Neuronal stem cell (in vitro differentiated cells): ENCODE measurements around the gene TRAF4.
A peak's percentile ranks its signal among the peaks of the same experiment; 100 is the strongest.

Source experiments
- DNase-seq: peaks from one replicate; pipeline ENCODE4 v3.0.0-alpha.2; 2013; ENCODE audit warnings: low spot score
- H2AFZ ChIP-seq: one replicate; pipeline ENCODE4 v1.6.1; 2013; ENCODE audit warnings: mild to moderate bottlenecking, low read length, inconsistent platforms
- H2AK5ac ChIP-seq: 2 replicates; pipeline ENCODE4 v1.6.1; 2013; ENCODE audit warnings: low read depth, mild to moderate bottlenecking, inconsistent platforms, low read length, moderate library complexity, mixed read lengths
- H2BK120ac ChIP-seq: 2 replicates; pipeline ENCODE4 v1.6.1; 2013; ENCODE audit warnings: low read depth, mild to moderate bottlenecking, inconsistent platforms, low read length, moderate library complexity, mixed read lengths
- H2BK12ac ChIP-seq: one replicate; pipeline ENCODE4 v1.6.1; 2013; ENCODE audit warnings: low read length, inconsistent platforms
- H2BK15ac ChIP-seq: 2 replicates; pipeline ENCODE4 v1.6.1; 2013; ENCODE audit warnings: mild to moderate bottlenecking, low read length, inconsistent platforms, mixed read lengths
- H2BK5ac ChIP-seq: one replicate; pipeline ENCODE4 v1.6.1; 2013; ENCODE audit warnings: inconsistent platforms, mild to moderate bottlenecking, low read length, moderate library complexity
- H3K14ac ChIP-seq: one replicate; pipeline ENCODE4 v1.6.1; 2013; ENCODE audit warnings: low read length, inconsistent platforms
- H3K18ac ChIP-seq: 2 replicates; pipeline ENCODE4 v1.6.1; 2013; ENCODE audit warnings: low read length, inconsistent platforms
- H3K23ac ChIP-seq: 2 replicates; pipeline ENCODE4 v1.6.1; 2013; ENCODE audit warnings: low read depth, mild to moderate bottlenecking, mixed read lengths, low read length, inconsistent platforms; ENCODE audit not compliant: poor library complexity
- H3K27ac ChIP-seq: replicated peaks from 3 replicates; pipeline ENCODE4 v1.5.1; 2013; ENCODE audit warnings: low read length, inconsistent platforms
- H3K27me3 ChIP-seq, 3 experiments: 2 replicates each; pipeline ENCODE4 v1.6.1; 2013; ENCODE audit warnings: low read length in 3 of 3, mild to moderate bottlenecking in 2 of 3, inconsistent platforms in 1 of 3, low read depth in 1 of 3, mixed read lengths in 1 of 3, moderate library complexity in 1 of 3; ENCODE audit not compliant: control insufficient read depth in 3 of 3, insufficient read depth in 3 of 3
- H3K36me3 ChIP-seq, 2 donors: replicated peaks in 1 of 2; 2 replicates each; pipeline ENCODE4 v1.6.1; 2013; ENCODE audit warnings: low read length in 2 of 2; ENCODE audit not compliant: control insufficient read depth in 2 of 2, insufficient read depth in 2 of 2
- H3K4ac ChIP-seq: 2 replicates; pipeline ENCODE4 v1.6.1; 2013; ENCODE audit warnings: inconsistent platforms, mild to moderate bottlenecking, low read length, moderate library complexity
- H3K4me1 ChIP-seq, 2 donors: 1 replicate in 1 of 2; 2 replicates in 1 of 2; pipeline ENCODE4 v1.6.1; 2013; ENCODE audit warnings: low read length in 2 of 2, low read depth in 1 of 2; ENCODE audit not compliant: control insufficient read depth in 2 of 2, insufficient read depth in 1 of 2
- H3K4me2 ChIP-seq: one replicate; pipeline ENCODE4 v1.6.1; 2013; ENCODE audit warnings: mild to moderate bottlenecking, low read length, inconsistent platforms; ENCODE audit not compliant: insufficient read depth, poor library complexity, severe bottlenecking
- H3K4me3 ChIP-seq, 2 donors: 2 replicates each; pipeline ENCODE4 v1.5.1; 2013; ENCODE audit warnings: low read length in 2 of 2, mild to moderate bottlenecking in 2 of 2, inconsistent platforms in 1 of 2, moderate library complexity in 1 of 2
- H3K79me1 ChIP-seq: one replicate; pipeline ENCODE4 v1.6.1; 2013; ENCODE audit warnings: low read depth, mild to moderate bottlenecking, inconsistent platforms, low read length, moderate library complexity
- H3K9ac ChIP-seq: one replicate; pipeline ENCODE4 v1.6.1; 2013; ENCODE audit warnings: mild to moderate bottlenecking, low read depth, low read length, inconsistent platforms; ENCODE audit not compliant: poor library complexity
- H3K9me3 ChIP-seq, 2 donors: replicated peaks in 1 of 2; 2 replicates each; pipeline versions ENCODE3 to v1.6.1; 2013; ENCODE audit warnings: low read length in 2 of 2, mild to moderate bottlenecking in 2 of 2, inconsistent platforms in 1 of 2, low read depth in 1 of 2, mixed read lengths in 1 of 2, moderate library complexity in 1 of 2; ENCODE audit not compliant: control insufficient read depth in 2 of 2, insufficient read depth in 1 of 2
- H4K8ac ChIP-seq: one replicate; pipeline ENCODE4 v1.6.1; 2013; ENCODE audit warnings: low read depth, mild to moderate bottlenecking, inconsistent platforms, low read length, moderate library complexity
- H4K91ac ChIP-seq: one replicate; pipeline ENCODE4 v1.6.1; 2013; ENCODE audit warnings: low read length, low read depth, mild to moderate bottlenecking, inconsistent platforms; ENCODE audit not compliant: poor library complexity
- WGBS, 2 donors: extraction: QIAGEN DNeasy Blood & Tissue Kit; methylation state at CpG; one replicate each; pipeline ENCODE4 v1.1.7; 2013; ENCODE audit warnings: missing lambda C conversion rate in 2 of 2, mixed read lengths in 1 of 2; ENCODE audit not compliant: insufficient read length in 2 of 2, insufficient replicate concordance in 1 of 2; ENCODE audit errors: extremely low coverage in 2 of 2; 5-methylcytosine and 5-hydroxymethylcytosine counted together

Gene TRAF4

DNA sequence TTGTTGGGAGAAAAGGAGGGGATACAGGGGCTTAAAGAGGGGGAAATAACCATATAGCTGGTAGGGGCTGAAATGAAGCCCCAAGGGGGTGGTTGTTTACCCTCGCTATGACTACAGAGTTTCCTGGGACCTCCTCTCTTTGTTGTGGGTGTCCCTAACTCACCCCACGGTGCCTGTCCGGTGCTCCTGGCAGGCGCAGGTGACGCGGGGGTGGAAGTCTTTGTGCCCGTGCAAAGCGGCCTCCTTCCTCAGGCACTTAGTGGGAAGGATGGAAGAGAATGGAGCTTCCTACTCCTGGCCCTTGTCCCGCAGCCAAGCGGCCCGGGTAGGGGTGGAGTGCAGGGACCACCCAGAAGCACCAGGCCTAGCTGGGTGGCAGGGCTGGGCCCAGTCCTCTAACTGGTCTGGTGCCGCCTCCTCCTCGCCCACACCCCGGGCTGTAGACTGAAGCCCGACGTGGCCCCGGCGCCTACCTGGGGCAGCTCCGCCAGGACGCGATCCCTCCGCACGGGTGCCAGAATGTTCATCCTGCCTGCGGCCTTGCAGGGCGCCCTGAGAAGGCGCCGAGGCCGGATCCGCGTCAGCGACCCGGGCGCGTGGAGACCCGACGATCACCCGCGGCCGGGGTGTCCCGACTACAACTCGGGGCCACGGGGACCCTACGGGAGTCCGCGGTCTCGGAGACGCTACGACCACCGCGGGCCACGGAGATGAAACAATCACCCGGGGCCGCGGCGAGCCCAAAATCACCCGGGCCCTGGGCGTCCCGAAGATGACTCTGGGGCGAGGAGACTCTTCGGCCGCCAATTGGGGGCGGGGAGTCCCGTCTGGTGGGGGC, 26.9 kb upstream of the TRAF4 start:
- no peak overlapping the region for H2BK12ac ChIP-seq
- peaks cover 24 to 60% of the 10 kb centered on the region in 2 donors for H3K36me3 ChIP-seq
- peak overlapping the region; percentile 89 to 92 for H3K4me3 ChIP-seq
- H3K79me1 ChIP-seq = peaks cover 10% of the 10 kb centered on the region
- peak overlapping the region; percentile 66 for H3K27ac ChIP-seq
- H3K4me2 ChIP-seq = peak overlapping the region; percentile 80
- no peaks in the 10 kb centered on the region for H3K9me3 ChIP-seq
- peak overlapping the region; percentile 54 for H2AK5ac ChIP-seq
- H2BK5ac ChIP-seq = peak overlapping the region; percentile 11
- H3K4me1 ChIP-seq = peaks cover 19 to 27% of the 10 kb centered on the region in 2 donors
- peak overlapping the region; percentile 96 for H2BK15ac ChIP-seq
- DNase-seq = peak; percentile 51
- peak overlapping the region; percentile 93 for H4K8ac ChIP-seq
- H2BK120ac ChIP-seq = peak overlapping the region; percentile 58
- peak overlapping the region; percentile 53 for H3K23ac ChIP-seq
- H3K27me3 ChIP-seq = no peaks in the 10 kb centered on the region
- H3K4ac ChIP-seq = peak overlapping the region; percentile 39
- peak overlapping the region; percentile 97 for H3K9ac ChIP-seq
- peak overlapping the region; percentile 28 for H3K14ac ChIP-seq
- peak overlapping the region; percentile 73 for H4K91ac ChIP-seq
- H3K18ac ChIP-seq = peak overlapping the region; percentile 97
- WGBS, 2 donors = no CpG with 5 or more reads among the region's 63 CpGs
- peak overlapping the region; percentile 87 for H2AFZ ChIP-seq

- Histone ChIP-seq H3K14ac (peak within 1 kb of the TSS; percentile 28), H3K4me3 (peak within 1 kb of the TSS; percentile 89 to 92), H2BK5ac (peak within 1 kb of the TSS; percentile 70), H3K23ac (peak within 1 kb of the TSS; percentile 53), H3K36me3 (peaks cover 31 to 62% of the 10 kb centered on the region in 2 donors), H4K8ac (peak within 1 kb of the TSS; percentile 93), H3K9me3 (no peaks in the 10 kb centered on the region), H3K4me2 (peak within 1 kb of the TSS; percentile 80), H3K27ac (peak within 1 kb of the TSS; percentile 93), H4K91ac (peak within 1 kb of the TSS; percentile 73), H3K4me1 (peaks cover 20 to 33% of the 10 kb centered on the region in 2 donors), H2BK12ac (peak within 1 kb of the TSS; percentile 78), H3K79me1 (peaks cover 10% of the 10 kb centered on the region), H3K27me3 (no peaks in the 10 kb centered on the region), H3K9ac (peak within 1 kb of the TSS; percentile 97), H2AK5ac (peak within 1 kb of the TSS; percentile 54), H3K18ac (peak within 1 kb of the TSS; percentile 97), H2BK120ac (peak within 1 kb of the TSS; percentile 58), H2AFZ (peak within 1 kb of the TSS; percentile 87), H2BK15ac (peak within 1 kb of the TSS; percentile 96), H3K4ac (peak within 1 kb of the TSS; percentile 39)
- no CpG with 5 or more reads among the region's 60 CpGs for WGBS, 2 donors
- peak; percentile 92 for DNase-seq
Measured at GRCh38 chr17:28717578-28718332, 26.1 kb upstream of the TRAF4 start, which contains the start of gene RAB34. Gene RAB34 (minus strand): TSS chr17:28717868. CDS start chr17:28717266, 602 bp downstream.

DNA sequence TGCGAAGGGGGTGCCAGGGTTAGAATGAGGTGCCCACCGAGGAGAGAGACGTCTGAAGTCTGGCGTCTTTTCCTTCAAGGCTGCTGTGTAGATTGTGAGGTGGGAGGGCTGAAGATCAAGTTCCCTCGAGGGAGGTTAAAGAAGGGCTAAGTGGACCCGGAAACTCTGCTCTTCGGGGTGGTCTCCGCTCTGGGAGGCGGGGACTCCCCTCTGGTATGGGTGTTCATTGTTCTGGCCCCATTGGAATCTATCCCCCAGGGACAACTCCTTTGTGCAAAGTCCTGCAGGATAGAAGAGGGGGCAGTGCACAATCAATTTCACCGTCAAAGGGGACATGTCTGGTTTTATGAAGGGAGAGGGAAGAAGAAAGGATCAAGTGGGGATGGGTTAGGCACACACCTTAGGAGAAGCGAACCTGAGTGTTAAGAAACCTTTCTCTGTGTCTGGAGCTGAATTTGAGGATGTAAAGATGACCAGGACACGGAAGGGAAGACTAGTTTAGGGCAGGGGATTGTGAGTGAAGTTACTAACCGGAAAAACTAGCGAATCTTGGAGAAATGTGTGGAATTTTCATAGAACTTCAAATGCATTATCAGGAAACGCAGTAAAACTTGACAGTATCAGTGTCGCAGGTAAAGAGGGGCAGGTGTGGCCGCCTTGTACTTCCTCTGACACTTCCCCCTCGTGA, 25.3 kb upstream of the TRAF4 start:
- peak overlapping the region; percentile 78 for H2BK12ac ChIP-seq
- H2BK5ac ChIP-seq = peak overlapping the region; percentile 70
- H3K9me3 ChIP-seq = no peaks in the 10 kb centered on the region
- no peak overlapping the region for H3K23ac ChIP-seq
- peak overlapping the region; percentile 93 for H3K27ac ChIP-seq
- peak overlapping the region; percentile 67 for H3K9ac ChIP-seq
- peak; percentile 73 for DNase-seq
- no CpG with 5 or more reads among the region's 18 CpGs for WGBS, 2 donors
- peak overlapping the region; percentile 92 for H3K18ac ChIP-seq
- peaks cover 23 to 33% of the 10 kb centered on the region in 2 donors for H3K4me1 ChIP-seq
- no peak overlapping the region for H3K14ac ChIP-seq
- H3K27me3 ChIP-seq = no peaks in the 10 kb centered on the region
- H4K8ac ChIP-seq = no peak overlapping the region
- H3K4me3 ChIP-seq = peak overlapping the region; percentile 76 to 89
- H3K36me3 ChIP-seq = peaks cover 38 to 63% of the 10 kb centered on the region in 2 donors
- peaks cover 10% of the 10 kb centered on the region for H3K79me1 ChIP-seq
- H2BK120ac ChIP-seq = peak overlapping the region; percentile 35
- H3K4me2 ChIP-seq = peak overlapping the region; percentile 72
- H4K91ac ChIP-seq = no peak overlapping the region
- H3K4ac ChIP-seq = no peak overlapping the region
- peak overlapping the region; percentile 83 for H2AFZ ChIP-seq
- peak overlapping the region; percentile 21 for H2AK5ac ChIP-seq
- no peak overlapping the region for H2BK15ac ChIP-seq
